GM21619 (cell line): Measurements from ENCODE around the gene CTBS.
"Not testable (repeated sequence)": the region's sequence is repeated elsewhere in the genome, so short reads cannot be mapped to it uniquely, and the experiment has no call there.

Experiments
- ATAC-seq: cut with Tn5 transposase; IDR thresholded peaks from one replicate; pipeline ENCODE4 v1.9.1; 2021; ENCODE audit not compliant: unreplicated experiment

The CTBS gene

GRCh38 chr1:84585803-84586202 is 11.6 kb upstream of the CTBS start:
- no peak for ATAC-seq

GRCh38 chr1:84584126-84584525 is 9.9 kb upstream of the CTBS start:
- ATAC-seq, result peak; percentile 49

GRCh38 chr1:84583648-84584047 is 9.4 kb upstream of the CTBS start:
- ATAC-seq, result peak; percentile 29

- ATAC-seq, result no peak
Measured at GRCh38 chr1:84582802-84583587, 8.8 kb upstream of the CTBS start.

DNA sequence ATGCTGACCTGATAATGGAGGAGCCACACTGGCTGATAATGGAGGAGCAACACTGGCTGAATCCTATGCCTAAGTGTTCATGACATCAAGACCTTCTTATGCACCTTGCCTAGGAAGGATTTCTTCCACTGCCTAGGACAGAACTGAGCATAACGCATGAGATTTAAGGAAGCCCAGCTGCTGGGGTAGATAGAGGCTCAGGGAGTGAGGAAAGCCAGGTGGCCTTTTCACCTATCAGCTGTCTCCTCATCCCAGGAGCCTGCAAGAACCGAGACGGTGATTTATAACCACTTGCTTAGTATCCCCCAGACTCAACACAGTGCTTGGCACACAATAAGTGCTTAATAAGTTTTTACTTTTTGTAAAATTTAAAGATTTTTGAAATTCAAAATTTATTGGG is 7.4 kb upstream of the CTBS start:
- no peak for ATAC-seq

- no peak for ATAC-seq
Measured at GRCh38 chr1:84574936-84575335, 696 bp upstream of the CTBS start.

- no peak for ATAC-seq
Measured at GRCh38 chr1:84573481-84573966, 716 bp downstream of the CTBS start.

DNA sequence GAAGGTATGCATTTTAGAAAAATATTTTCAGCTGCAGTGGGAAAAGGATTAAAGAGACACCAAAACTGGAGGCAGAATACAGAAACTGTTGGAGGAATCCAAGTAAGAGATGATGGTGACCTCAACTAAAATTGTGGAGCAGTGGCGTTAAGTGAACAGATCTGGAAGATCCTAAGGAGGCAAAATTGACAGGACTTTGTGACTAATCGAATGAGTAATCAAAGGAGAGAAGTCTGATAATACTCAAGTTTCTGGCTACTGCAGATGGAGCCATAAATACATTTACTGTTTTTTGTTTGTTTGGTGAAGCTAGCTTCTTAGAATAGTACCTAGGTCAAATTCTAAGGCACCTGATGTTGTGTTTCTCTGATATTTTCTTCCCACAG is 3.1 kb downstream of the CTBS start:
- ATAC-seq, result no peak

DNA sequence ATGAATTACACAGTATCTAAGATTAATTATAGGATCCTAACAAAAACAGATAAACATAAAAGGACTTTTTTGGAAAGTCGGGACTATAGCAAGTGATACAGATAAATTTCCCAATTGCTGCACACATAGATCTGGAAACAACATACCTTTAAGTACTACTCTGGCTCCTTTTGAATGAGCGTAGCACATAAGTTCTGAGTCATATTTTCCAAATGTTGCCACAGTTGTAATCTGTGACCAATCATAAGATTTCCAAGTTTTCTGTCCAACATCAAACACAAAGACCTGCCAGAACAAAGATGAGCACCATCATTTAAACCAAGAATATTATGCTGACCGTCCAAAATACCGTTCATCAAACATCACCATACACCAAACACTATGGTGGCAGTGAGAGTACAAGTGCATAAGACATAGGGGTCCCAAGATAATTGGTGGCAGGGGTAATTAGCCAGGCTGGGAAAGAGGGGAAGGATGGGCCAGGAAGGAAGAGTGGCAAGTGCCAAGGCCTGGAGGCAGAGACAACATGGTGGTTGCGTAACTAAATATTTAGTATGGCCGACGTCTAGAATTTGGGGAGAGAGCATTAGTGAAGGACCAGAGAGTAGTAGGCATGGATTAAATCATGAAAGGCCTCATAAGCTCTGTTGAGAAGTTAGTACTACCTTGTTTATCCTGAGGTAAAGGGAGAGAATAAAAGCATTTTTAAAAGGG is 3.6 kb downstream of the CTBS start:
- ATAC-seq, result no peak

DNA sequence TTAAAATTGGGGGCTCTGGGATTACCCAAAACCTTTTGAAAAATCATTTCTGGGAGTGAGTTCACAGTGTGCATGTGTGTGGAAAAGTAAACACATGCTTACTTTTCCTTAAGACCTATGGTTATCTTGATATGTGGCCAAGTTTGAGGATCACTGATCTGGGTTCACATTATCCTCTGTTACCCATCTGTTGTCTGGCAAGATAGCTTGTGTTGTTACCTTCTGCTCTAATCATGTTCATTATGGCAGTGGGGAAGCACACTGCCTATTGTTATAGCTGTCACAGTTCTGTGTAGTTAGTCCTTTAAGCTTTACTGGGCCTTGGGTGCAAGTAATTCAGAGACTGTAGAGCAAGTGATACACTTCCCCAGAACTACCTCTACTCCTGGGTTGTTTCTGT is 5.0 kb downstream of the CTBS start:
- no peak for ATAC-seq

DNA sequence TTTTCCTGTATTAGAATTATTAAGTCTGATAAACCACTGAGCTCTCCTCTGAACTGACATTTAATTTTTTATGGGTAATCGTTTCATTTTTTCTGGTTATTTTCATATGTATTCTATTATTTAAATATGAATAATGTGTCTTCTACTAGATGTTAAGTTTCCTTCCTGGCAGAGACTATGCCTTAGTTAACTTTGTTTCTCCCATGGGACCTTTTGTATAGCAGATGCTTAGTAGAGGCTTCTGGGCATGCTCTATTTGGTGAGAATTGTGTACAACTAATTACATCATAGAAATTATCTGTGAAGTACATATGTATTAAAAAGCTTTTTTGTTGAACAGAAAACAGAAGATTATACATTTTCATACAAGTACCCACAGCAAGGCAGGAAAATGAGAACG is 23.4 kb downstream of the CTBS start:
- ATAC-seq, result no peak

DNA sequence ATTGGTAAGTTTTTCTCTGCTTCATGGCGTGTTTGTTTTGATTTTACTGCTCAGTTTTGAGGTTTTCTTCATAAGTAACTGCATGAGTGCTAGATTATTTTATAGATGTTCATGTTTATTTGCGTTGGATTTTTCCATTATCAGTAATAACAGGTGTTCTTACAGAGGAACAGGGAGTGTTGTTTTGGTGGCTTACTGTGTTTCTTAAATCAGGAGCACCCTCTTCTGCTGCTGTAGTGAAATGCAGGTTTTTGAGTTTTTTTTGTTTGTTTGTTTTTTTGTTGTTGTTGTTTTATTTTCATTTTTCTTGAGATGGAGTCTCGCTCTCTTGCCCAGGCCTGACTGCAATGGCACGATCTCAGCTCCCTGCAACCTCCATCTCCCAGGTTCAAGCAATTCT is 32.6 kb downstream of the CTBS start:
- ATAC-seq, result no peak

DNA sequence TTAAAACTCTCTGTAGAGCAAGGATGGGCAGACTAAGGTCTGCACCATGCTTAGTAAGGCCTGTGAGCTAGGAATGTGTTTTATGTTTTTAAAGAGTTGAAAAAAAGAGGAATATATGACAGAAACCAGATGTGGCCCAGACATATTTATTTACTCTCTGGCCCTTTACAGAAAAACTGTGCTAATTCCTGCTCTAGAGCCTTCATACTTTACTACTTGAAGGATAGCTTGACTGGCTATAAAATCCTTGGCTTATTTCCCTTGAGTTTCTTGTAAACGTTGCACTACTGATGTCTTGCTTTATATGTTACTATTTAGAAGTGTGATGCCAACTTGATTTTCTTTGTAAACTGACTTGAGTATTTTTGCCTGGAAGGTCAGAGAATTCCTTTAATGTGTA is 33.5 kb downstream of the CTBS start:
- ATAC-seq, result no peak

DNA sequence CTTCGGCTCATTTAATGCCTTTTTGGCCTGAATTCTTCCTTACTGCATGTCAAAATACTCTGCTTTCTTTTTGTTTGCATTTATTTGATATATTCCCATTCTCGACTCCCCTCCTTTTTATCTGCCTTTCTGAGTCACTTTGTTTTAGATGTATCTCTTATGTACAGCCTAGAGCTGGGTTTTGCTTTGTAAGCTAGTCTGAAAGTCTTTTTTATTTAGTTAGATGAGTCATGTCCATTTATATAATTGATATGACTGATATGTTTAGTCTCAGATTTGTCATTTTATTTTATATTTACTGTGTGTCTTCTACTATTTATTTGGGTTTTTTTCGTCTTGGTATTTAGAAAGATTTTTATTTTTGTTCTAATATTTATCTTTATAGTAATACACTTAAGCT is 34.3 kb downstream of the CTBS start:
- ATAC-seq, result no peak

GRCh38 chr1:84538599-84538998 is 35.6 kb downstream of the CTBS start:
- peak; percentile 65 for ATAC-seq

- no peak for ATAC-seq
Measured at GRCh38 chr1:84525779-84526178, 48.5 kb downstream of the CTBS start.

- ATAC-seq, result no peak
Measured at GRCh38 chr1:84524590-84524989, 49.6 kb downstream of the CTBS start.

DNA sequence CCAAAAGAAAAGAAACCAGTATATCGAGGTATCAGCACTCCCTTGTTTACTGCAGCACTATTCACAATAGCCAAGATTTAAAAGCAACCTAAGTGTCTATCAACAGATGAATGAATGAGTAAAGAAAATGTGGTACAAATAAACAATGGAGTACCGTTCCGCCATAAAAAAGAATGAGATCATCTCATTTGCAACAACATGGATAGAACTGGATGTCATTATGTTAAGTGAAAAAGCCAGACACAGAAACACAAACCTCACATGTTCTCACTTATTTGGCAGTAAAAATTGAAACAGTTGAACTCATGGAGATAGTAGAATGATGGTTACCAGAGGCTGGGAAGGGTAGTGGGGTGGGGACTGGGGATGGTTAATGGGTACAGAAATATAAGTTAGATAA is 63.6 kb downstream of the CTBS start:
- ATAC-seq, result no peak

- ATAC-seq, result no peak
Measured at GRCh38 chr1:84510165-84510564, 64.1 kb downstream of the CTBS start.

DNA sequence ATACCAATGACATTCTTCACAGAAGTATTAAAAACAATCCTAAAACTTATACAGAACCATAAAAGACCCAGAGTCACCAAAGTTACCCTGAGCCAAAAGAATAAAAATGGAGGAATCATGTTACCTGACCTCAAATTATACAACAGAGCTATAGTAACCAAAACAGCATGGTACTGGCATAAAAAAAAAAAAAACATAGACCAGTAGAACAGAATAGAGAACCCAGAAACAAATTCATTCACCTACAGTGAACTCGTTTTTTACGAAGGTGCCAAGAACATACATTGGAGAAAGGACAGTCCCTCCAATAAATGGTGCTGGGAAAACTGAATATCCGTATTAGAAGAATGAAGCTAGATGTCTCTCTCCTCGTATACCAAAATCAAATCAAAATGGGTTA is 65.2 kb downstream of the CTBS start:
- no peak for ATAC-seq

DNA sequence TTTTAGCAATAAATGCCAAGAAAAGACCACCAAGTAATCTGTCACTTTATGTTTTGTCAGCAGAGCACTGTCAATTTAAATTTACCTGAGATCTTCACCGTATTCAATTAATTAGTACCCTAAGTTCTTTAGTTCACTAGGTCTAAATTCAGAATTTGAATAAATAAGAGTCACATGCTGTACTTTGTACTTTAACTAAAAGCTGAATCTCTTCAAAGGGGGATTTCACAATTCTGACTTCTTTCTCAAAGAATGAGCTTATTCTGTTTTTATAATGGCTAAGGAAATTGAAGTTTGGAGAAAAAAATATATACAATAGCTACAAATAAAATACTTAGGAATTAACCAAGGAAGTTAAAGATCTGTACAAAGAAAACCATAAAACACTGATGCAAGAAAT is 65.7 kb downstream of the CTBS start:
- no peak for ATAC-seq

GRCh38 chr1:84507887-84508286 is 66.4 kb downstream of the CTBS start:
- not testable (repeated sequence) for ATAC-seq
